GM18868 (cell line): ENCODE measurements around the gene ARID5A.
A peak's percentile ranks its signal among the peaks of the same experiment; 100 is the strongest.

ENCODE experiments used
- ATAC-seq: cut with Tn5 transposase; IDR thresholded peaks from one replicate; pipeline ENCODE4 v1.9.1; 2021; ENCODE audit warnings: mild to moderate bottlenecking, moderate library complexity; ENCODE audit not compliant: unreplicated experiment

Gene ARID5A

DNA sequence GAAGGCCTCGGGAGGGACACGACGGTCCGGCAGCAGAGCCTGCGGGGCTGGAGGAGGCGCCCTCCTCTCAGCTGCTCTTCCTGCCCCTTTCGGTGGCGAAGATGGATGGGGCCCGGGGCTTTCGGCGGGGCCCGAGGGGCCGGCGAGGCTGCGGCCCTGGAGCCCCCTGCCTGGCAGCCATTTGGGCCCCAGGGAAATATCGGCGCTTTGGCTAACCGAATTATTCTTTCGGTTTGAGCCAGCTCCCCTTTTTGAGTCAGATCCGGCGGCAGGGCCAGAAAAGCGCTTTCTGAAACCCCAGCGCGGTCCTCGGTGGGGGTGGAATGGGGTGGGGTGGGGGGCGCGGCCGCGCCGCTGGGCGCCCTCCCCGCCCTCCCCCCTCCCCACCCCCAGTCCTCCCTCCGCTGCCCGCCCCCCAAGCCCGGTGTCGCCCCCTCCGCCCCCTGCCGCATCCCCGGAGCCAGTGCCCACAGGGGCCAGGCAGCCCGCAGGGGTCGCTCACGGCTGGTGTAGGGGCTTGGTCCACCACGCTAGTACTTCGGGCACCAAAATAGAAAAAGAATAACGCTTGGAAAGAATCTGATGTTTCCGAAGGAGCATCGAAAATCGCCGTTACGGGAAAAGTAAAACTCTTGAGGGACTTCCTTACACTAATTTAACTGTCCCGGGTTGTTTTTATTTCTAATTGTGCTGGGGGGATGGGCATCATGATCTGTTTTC lies 9.1 kb upstream of the ARID5A start:
- peak; percentile 28 for ATAC-seq

- ATAC-seq, result peak; percentile 30
Observed at GRCh38 chr2:96528006-96528699, 8.4 kb upstream of the ARID5A start.

DNA sequence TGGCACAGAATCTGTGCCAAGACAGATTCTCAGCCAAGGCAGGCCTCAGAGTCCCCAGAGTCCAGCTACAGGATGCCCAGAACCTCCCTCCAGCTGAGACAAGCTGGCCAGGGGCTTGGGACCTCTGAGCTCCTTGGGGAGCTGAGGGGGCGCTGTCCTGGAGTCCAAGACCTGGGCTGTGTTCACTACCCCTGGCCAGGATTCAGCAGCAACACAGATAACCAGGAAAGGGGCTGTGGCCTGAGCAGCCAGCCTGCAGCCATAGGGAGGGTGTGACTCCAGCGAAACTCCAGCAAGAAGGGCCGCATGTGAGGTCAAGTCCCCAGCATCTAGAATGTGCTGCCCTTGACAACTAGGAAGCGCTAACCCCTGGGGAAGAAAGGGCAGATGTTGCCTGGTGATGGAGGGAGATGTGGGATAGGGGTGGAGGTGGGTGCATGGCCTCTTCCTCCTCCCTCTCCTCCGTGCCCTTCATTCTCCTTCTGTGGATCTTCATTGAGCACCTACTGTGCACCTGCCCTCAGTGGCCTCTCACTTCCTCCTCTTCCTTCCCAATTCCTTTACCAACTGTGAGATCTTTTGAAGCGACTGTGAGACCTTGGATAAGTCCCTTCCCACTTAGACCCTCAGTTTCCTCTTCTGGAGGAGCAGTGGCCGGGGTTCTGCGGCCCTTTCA lies 7.7 kb upstream of the ARID5A start:
- no peak for ATAC-seq

DNA sequence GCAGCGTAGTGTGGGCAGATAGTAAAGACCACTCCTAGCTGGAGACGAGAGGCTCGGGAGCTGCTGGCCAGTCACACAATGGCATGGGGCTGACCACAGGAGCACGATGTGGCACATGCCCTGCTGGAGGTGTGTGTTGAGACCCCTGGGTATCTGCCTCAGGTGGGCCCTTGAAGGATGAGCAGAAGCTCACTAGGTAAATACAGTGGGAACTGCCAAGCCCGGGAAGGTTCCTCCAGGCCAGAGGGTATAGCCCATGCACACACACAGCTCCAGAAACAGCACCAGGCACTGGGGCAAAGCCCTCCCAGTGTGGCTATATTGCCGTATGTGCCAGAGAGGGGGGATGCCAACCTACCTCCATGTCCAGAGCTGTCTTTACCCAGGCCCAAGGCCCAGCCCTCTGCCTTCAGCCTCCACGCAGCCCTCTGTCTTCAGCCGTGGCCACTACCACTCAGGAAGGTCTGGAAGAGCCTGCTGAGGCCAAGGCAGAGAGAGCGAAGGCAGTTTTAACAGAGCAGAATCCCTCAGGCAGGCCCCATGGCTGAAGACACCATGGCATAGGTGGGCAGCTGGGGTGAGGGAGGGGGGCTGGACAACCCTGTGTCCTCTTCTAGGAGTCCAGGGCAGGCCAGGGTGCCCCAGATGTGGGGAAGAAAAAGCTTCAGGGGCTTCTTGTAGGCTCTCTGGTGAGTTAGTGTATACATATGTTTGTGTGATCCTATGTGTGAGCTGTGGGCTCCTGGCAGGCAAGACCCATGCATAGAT lies 7.0 kb upstream of the ARID5A start:
- no peak for ATAC-seq

GRCh38 chr2:96530144-96530430 lies 6.5 kb upstream of the ARID5A start:
- ATAC-seq, result no peak

DNA sequence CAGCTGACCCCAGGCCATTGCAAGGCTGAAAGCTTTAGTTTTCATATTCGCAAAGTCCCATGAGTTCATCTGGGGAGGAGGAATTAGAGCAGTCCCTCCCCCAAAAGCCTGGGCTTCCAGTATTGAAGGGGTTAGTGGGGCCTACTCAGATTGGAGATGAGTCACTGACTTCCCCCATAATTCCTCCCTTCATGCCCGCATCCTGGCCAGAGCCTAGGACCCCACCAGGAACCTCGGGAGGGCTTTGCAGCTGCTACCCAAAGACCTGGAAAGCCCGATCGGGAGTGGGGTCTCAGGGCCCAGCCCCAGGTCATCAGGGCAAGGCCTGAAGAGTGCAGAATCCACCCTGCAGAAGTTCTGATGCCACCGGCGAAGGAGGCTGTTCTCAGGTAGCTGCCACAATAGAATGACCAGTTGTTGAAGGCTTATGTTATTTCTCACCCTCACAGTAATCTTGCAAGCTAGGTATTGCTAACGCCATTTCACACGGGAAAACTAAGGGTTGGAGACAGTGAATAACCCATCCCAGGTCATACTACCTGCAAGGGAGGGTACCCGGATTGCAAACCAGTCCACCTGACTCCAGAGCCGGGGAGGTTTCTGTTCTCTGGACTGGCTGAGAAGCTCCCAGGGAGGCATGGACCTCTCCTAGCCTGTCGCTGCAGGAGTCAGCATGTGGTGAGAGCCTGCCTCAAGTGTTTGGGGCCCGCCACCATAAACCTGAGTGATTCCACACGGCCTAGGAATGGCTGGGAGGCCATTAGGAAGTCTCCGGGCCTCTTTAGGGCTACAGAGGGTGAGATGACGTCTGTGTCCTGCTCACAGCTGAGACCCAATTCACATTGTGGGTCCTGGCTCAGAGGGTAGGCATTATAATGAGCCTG lies 5.8 kb upstream of the ARID5A start:
- ATAC-seq, result no peak

GRCh38 chr2:96531366-96531765 lies 5.2 kb upstream of the ARID5A start:
- no peak for ATAC-seq

- peak; percentile 31 for ATAC-seq
Observed at GRCh38 chr2:96531872-96532505, 4.6 kb upstream of the ARID5A start.

DNA sequence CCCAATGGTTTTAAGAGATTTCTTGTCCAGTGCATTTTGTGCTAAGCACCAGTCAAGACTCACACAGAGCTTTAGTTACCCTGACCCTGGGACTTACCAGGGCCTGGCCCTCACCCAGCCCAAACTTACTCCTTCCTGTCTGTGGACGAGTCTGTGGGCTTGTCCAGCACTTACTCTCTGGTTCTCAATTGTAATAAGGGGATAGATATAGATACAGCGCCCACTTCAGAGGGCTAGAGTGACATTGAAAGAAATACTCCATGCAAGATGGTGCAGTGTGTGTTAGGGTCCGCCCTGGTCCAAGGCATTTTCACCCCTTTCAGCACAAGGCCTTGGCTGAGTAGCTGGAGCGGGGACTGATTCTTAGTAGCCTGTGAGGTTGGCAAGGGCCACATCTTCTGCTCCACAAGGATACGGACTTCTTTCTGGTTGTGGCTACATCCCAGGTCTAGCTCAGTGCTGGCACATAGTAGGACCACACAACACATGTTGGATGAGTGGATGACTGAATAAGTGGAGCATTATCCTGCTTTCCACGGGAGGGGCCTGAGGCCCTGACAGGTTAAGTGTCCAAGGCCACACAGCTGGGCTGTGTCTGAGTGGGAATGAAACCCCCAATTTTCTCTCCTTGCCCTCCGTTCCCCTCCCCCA lies 3.8 kb upstream of the ARID5A start:
- ATAC-seq, result no peak

GRCh38 chr2:96533292-96534073 lies 3.1 kb upstream of the ARID5A start:
- ATAC-seq, result no peak

DNA sequence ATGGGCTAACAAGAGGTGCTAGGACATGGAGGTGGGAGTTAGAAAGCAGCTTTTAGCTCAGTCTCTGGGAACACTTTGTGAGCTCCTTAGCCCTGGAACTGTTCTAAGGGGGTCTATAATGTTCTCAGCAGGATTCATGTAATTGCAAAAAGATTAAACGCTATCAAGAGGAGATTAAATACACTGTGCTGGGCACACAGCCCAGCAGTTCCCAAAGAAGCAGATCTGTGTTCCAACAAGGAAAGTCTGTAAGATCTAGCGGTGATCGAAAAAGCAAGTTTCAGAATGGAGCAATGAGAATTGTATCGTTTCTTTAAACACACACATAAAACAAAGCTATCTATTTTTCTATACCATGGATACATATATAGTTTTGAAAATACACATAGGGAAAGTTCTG lies 2.4 kb upstream of the ARID5A start:
- ATAC-seq, result no peak

GRCh38 chr2:96534701-96535181 lies 1.8 kb upstream of the ARID5A start:
- ATAC-seq, result no peak

GRCh38 chr2:96535331-96535730 lies 1.2 kb upstream of the ARID5A start:
- ATAC-seq, result no peak

GRCh38 chr2:96537066-96537733 lies 648 bp downstream of the ARID5A start:
- peak; percentile 46 for ATAC-seq

DNA sequence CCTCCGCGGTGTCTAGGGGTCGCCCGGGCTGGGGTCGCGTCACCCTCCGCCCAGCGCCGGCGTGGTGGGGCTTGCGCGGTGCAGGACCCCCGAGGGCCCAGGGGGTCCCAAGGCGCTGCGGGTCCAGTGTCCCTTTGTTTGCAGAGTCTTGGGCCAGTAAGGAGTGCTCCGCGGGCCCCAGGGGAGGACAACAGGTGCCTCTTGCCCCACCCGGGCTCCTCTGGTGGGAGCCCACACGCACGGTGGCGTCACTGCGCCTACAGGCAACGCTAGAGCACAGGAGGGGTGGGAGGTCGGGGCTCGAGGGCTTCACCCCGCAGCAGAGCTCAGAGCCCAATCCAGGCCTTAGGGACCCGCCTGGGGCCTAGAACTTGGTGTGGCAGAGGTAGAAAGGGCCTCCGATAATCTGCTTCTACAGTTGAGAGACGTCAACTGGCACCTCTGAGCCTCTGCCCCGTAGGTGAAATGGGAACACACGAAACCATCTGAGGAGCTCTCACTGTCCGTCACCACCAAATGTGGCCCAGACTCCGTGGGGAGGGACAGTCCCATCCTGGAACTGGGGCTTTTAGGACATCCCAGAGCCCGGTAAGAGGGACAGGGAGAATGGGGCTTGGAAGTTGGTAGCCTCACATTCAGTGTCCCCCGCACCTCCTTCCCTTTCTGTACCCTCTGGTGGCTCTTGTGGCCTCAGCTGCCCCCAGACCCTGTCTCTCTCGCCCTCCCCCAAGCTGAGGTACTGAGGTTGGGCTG lies 1.4 kb downstream of the ARID5A start:
- no peak for ATAC-seq

DNA sequence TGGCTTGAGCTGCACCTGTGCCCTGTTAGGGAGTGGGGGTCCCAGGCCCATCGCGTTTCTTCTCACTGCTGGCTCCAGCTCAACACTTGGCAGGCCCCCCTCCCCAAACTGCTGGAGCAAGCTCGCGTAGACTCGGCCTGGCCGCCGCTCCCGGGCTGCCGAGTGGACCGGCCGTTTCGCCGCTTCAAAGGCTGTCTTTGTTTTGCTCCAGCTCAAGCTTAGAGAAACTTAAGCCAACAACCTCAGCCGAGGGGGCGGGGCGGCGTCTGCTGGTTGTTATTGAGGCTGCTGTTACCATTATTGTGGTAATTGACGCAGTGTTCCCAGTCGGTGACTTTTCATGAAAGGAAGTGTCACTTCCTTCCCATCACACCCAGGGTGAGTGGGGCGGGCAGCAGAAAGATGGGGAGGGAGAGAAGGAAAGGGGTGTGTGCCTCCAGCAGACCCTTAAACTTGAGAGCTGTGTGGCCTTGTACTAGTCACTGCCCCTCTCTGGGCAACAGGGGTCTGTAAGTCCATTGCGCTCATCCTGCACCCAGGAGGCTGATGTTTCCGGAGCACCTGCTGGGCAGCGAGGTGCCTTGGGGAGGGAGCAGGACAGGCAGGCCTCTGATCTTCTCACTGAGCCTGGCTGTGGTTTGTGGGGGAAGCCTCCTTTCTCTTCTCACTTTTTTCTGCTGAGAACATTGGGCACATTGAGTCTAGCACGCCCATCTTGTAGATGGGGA lies 2.1 kb downstream of the ARID5A start:
- no peak for ATAC-seq
